Upper lobe of left lung (tissue), 6 donors: ENCODE measurements around the gene SRP54. TPM values are rescaled to one million over a fixed set of nuclear protein-coding genes. Genes with fewer than 3 reads are reported as not detected.

Source experiments
- ATAC-seq, 2 donors: fragments of 200-7000 bp; cut with Tn5 transposase; one replicate each; pipeline ENCODE4 v1.9.1; 2022; ENCODE audit warnings: mild to moderate bottlenecking in 2 of 2, moderate library complexity in 2 of 2; ENCODE audit not compliant: low FRiP score in 2 of 2
- DNase-seq, 2 donors: peaks; one replicate each; pipeline ENCODE4 v3.0.0-alpha.2; 2019 to 2020
- H3K27ac ChIP-seq, 4 donors: fragments of 200-600 bp; sonication (generic); one replicate each; pipeline ENCODE4 v1.5.1; 2016 to 2019
- H3K27me3 ChIP-seq, 4 donors: fragments of 200-600 bp; sonication (generic); one replicate each; pipeline ENCODE4 v1.5.1; 2017 to 2019
- H3K36me3 ChIP-seq, 4 donors: fragments of 200-600 bp; sonication (generic); one replicate each; pipeline ENCODE4 v1.5.1; 2016 to 2019
- H3K4me1 ChIP-seq, 4 donors: fragments of 200-600 bp; sonication (generic); one replicate each; pipeline ENCODE4 v1.5.1; 2018 to 2019
- H3K4me3 ChIP-seq, 4 donors: fragments of 200-600 bp; sonication (generic); one replicate each; pipeline ENCODE4 v1.5.1; 2017 to 2019; ENCODE audit warnings: mild to moderate bottlenecking in 2 of 4, moderate library complexity in 1 of 4
- H3K9me3 ChIP-seq, 4 donors: fragments of 200-600 bp; sonication (generic); one replicate each; pipeline ENCODE4 v1.5.1; 2018 to 2019
- CTCF ChIP-seq, 6 experiments: fragments of 450-650 bp in 4 of 6; fragments of 200-600 bp in 2 of 6; sonication (generic) in 2 of 6; IDR thresholded peaks; one replicate each; pipeline ENCODE4 v1.5.1; 2016 to 2019; ENCODE audit warnings: antibody characterized with exemption in 6 of 6
- EP300 ChIP-seq, 4 donors: sonication (generic); formaldehyde crosslinking; IDR thresholded peaks; one replicate each; pipeline ENCODE4 v1.5.1; 2017; ENCODE audit warnings: antibody characterized with exemption in 4 of 4, control low read depth in 2 of 4
- POLR2A ChIP-seq, 4 donors: fragments of 450-650 bp; IDR thresholded peaks; one replicate each; pipeline ENCODE4 v1.5.1; 2016 to 2017; ENCODE audit warnings: antibody characterized with exemption in 4 of 4, mild to moderate bottlenecking in 2 of 4
- POLR2AphosphoS5 ChIP-seq, 2 donors: sonication (generic); formaldehyde crosslinking; IDR thresholded peaks; one replicate each; pipeline ENCODE4 v1.5.1; 2017; ENCODE audit warnings: antibody characterized with exemption in 2 of 2
- WGBS, 2 donors: methylation state at CpG; one replicate each; pipeline ENCODE4 v1.1.5; 2017 to 2018; 5-methylcytosine and 5-hydroxymethylcytosine counted together
- total RNA-seq, 6 donors: library from RNA; depleted of rRNA in 4 of 6; stranded (reverse); fragments of >200 nt in 4 of 6; gene quantifications; one replicate each; pipeline versions ENCODE4 v1.1.0 to v1.2.1, GENCODE V29; 2016 to 2021
- donor health status: DM: no; HTN: no; CAD: no; lungs with moderate emphysema.
- donor health status: DM: no; HTN: yes; CAD: no; lungs with severe emphysema.

The SRP54 gene
- total RNA-seq, result 10 to 100 TPM; 19.0 to 99.1 (median 45.9) TPM

- Histone ChIP-seq H3K4me1 (peaks cover 32 to 47% (median 35%) of the 10 kb centered on the region in 4 donors), H3K27me3 (no peaks in the 10 kb centered on the region), H3K9me3 (no peaks in the 10 kb centered on the region), H3K27ac (peak within 1 kb of the TSS; percentile 95 to 99 (median 97)), H3K4me3 (peak within 1 kb of the TSS; percentile 72 to 94 (median 83)), H3K36me3 (no peaks in the 10 kb centered on the region)
- peak; percentile 97 to 99 for ATAC-seq
- peak; percentile 97 to 99 for DNase-seq
- 1% methylated on average over 25 to 34 of the region's 45 CpGs for WGBS, 2 donors
- peak in 4 of 6 experiments; percentile 18 to 63 (median 58) for TF ChIP-seq CTCF (IDR thresholded peaks at IDR 0.05)
- TF ChIP-seq POLR2AphosphoS5 (IDR thresholded peaks at IDR 0.05), result peak; percentile 89 to 97
- TF ChIP-seq EP300 (IDR thresholded peaks at IDR 0.05), result peak in 1 of 4 donors; percentile 51
- TF ChIP-seq POLR2A (IDR thresholded peaks at IDR 0.05), result peak in 3 of 4 donors; percentile 82 to 95 (median 89)
Measured at GRCh38 chr14:34982421-34983147, at the start of gene SRP54. Gene SRP54 (plus strand): TSS chr14:34982992. CDS start chr14:34996710, 13,718 bp downstream.

- Histone ChIP-seq H3K9me3 (no peaks in the 10 kb centered on the region), H3K27me3 (no peaks in the 10 kb centered on the region), H3K4me1 (peaks cover 0 to 16% (median 8%) of the 10 kb centered on the region in 4 donors), H3K27ac (no peak overlapping the region), H3K36me3 (no peaks in the 10 kb centered on the region), H3K4me3 (no peak overlapping the region)
- whole genome bisulfite sequencing, 2 donors, result 89 to 97% methylated on average over 2 of the region's 2 CpGs
- TF ChIP-seq POLR2A (IDR thresholded peaks at IDR 0.05) (no peak), EP300 (IDR thresholded peaks at IDR 0.05) (no peak), POLR2AphosphoS5 (IDR thresholded peaks at IDR 0.05) (no peak), CTCF (IDR thresholded peaks at IDR 0.05) (no peak)
- DNase-seq (no peak), ATAC-seq (no peak)
Measured at GRCh38 chr14:34933301-34933700, 49.5 kb upstream of the SRP54 start.

GRCh38 chr14:34935488-34935887 lies 47.3 kb upstream of the SRP54 start:
- Histone ChIP-seq H3K9me3 (no peaks in the 10 kb centered on the region), H3K4me3 (no peak overlapping the region), H3K4me1 (peaks cover 0 to 14% (median 8%) of the 10 kb centered on the region in 4 donors), H3K27ac (peak overlapping the region in 1 of 4 donors; percentile 61), H3K27me3 (no peaks in the 10 kb centered on the region), H3K36me3 (no peaks in the 10 kb centered on the region)
- 67 to 71% methylated on average over 4 to 5 of the region's 5 CpGs for WGBS, 2 donors
- no peak for DNase-seq
- peak in 1 of 2 donors; percentile 46 for ATAC-seq
- no peak for TF ChIP-seq POLR2A (IDR thresholded peaks at IDR 0.05)
- no peak for TF ChIP-seq POLR2AphosphoS5 (IDR thresholded peaks at IDR 0.05)
- no peak for TF ChIP-seq CTCF (IDR thresholded peaks at IDR 0.05)
- no peak for TF ChIP-seq EP300 (IDR thresholded peaks at IDR 0.05)

GRCh38 chr14:34937442-34937841 lies 45.4 kb upstream of the SRP54 start:
- TF ChIP-seq EP300 (IDR thresholded peaks at IDR 0.05), result no peak
- no peak for TF ChIP-seq CTCF (IDR thresholded peaks at IDR 0.05)
- ATAC-seq (no peak), DNase-seq (peak in 1 of 2 donors; percentile 24)
- H3K36me3 ChIP-seq, result no peaks in the 10 kb centered on the region
- no peak overlapping the region for H3K4me3 ChIP-seq
- H3K4me1 ChIP-seq, result no peaks in the 10 kb centered on the region
- 70 to 77% methylated on average over 6 of the region's 6 CpGs for WGBS, 2 donors
- H3K27ac ChIP-seq, result no peak overlapping the region
- H3K27me3 ChIP-seq, result no peaks in the 10 kb centered on the region
- H3K9me3 ChIP-seq, result no peaks in the 10 kb centered on the region

GRCh38 chr14:34937876-34938275 lies 44.9 kb upstream of the SRP54 start:
- TF ChIP-seq POLR2AphosphoS5 (IDR thresholded peaks at IDR 0.05), result no peak
- TF ChIP-seq CTCF (IDR thresholded peaks at IDR 0.05), result no peak
- no peak for TF ChIP-seq EP300 (IDR thresholded peaks at IDR 0.05)
- TF ChIP-seq POLR2A (IDR thresholded peaks at IDR 0.05), result no peak
- Histone ChIP-seq H3K27ac (no peak overlapping the region), H3K4me1 (no peaks in the 10 kb centered on the region), H3K4me3 (no peak overlapping the region), H3K9me3 (no peaks in the 10 kb centered on the region), H3K27me3 (no peaks in the 10 kb centered on the region), H3K36me3 (no peaks in the 10 kb centered on the region)
- 92 to 96% methylated on average over 3 of the region's 3 CpGs for WGBS, 2 donors
- no peak for ATAC-seq
- DNase-seq, result no peak
